COLO668 (cell line): ENCODE measurements around the gene PREX1.
A peak's percentile ranks its signal among the peaks of the same experiment; 100 is the strongest.

Experiments used
- DNase-seq: peaks from one replicate; lab custom pipeline; 2025; ENCODE audit not compliant: unreplicated experiment; lab: John Stamatoyannopoulos, UW

PREX1 gene

GRCh38 chr20:48797275-48797825 is 30.4 kb downstream of the PREX1 start:
- DNase-seq, result no peak

- no peak for DNase-seq
These were observed 32.1 kb downstream of the PREX1 start for GRCh38 chr20:48795732-48796131.

- no peak for DNase-seq
These were observed 32.9 kb downstream of the PREX1 start for GRCh38 chr20:48794816-48795457.

GRCh38 chr20:48794360-48794759 is 33.4 kb downstream of the PREX1 start:
- no peak for DNase-seq

- no peak for DNase-seq
These were observed 34.0 kb downstream of the PREX1 start for GRCh38 chr20:48793776-48794175.

GRCh38 chr20:48791666-48792071 is 36.1 kb downstream of the PREX1 start:
- DNase-seq, result no peak

GRCh38 chr20:48791014-48791413 is 36.8 kb downstream of the PREX1 start:
- DNase-seq, result peak; percentile 12

GRCh38 chr20:48790473-48791003 is 37.3 kb downstream of the PREX1 start:
- DNase-seq, result no peak

- no peak for DNase-seq
These were observed 37.9 kb downstream of the PREX1 start for GRCh38 chr20:48789781-48790472.

- no peak for DNase-seq
These were observed 38.6 kb downstream of the PREX1 start for GRCh38 chr20:48789185-48789668.

- no peak for DNase-seq
These were observed 39.2 kb downstream of the PREX1 start for GRCh38 chr20:48788486-48789072.

GRCh38 chr20:48787861-48788375 is 39.9 kb downstream of the PREX1 start:
- DNase-seq, result no peak

- DNase-seq, result no peak
These were observed 40.7 kb downstream of the PREX1 start for GRCh38 chr20:48786951-48787705.

- no peak for DNase-seq
These were observed 42.0 kb downstream of the PREX1 start for GRCh38 chr20:48785801-48786200.

GRCh38 chr20:48785256-48785655 is 42.5 kb downstream of the PREX1 start:
- DNase-seq, result no peak

- no peak for DNase-seq
These were observed 43.5 kb downstream of the PREX1 start for GRCh38 chr20:48784273-48784641.

GRCh38 chr20:48783533-48784272 is 44.1 kb downstream of the PREX1 start:
- DNase-seq, result no peak

GRCh38 chr20:48782901-48783308 is 44.9 kb downstream of the PREX1 start:
- no peak for DNase-seq

- no peak for DNase-seq
These were observed 45.7 kb downstream of the PREX1 start for GRCh38 chr20:48782053-48782452.

GRCh38 chr20:48781634-48782033 is 46.2 kb downstream of the PREX1 start:
- DNase-seq, result no peak
